Germinal center (tissue), 1 donor: Measurements from ENCODE around the gene GDF9.
A peak's percentile ranks its signal among the peaks of the same experiment; 100 is the strongest.

Experiments used
- DNase-seq: peaks from one replicate; pipeline ENCODE4 v3.0.0; 2012; ENCODE audit warnings: mixed read lengths, low spot score

Gene GDF9

DNA sequence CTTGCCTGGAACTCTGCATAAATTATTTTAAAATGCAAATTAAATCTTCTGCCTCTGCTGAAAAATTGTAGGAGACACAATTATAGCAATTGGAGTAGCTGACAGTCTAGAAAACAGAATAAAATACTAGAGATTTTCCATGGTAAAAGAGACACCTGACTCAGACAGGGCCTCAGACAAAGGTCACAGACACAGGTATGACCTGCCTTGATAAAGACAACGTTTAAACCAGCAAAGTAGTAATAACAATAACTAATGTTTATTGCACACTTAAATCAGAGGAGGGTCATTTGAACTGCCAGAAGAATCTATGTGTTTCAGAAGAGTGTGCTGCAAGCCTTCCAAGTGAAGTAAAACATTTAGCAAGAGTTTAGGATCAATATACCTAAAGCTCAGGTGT, 49.3 kb downstream of the GDF9 start:
- DNase-seq = no peak

DNA sequence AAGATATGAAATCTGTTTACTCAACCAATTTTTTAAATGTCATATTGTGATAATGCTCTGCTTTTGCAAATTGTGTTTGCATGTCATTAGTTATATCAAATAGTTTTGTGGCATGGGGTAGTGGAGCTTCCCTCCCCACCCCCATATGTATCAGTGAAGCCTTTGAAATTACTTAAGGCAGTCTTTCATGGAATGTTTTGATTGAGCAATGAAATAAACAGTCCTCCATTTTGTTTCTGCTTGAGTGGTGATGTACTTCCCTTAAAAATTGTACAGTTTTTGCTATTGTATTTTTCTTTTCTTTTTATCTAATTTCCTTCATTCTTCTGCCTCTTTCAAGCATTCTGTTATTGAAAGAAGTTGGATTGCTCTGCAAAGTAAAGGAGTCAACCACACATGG, 49.7 kb downstream of the GDF9 start:
- DNase-seq = no peak

DNA sequence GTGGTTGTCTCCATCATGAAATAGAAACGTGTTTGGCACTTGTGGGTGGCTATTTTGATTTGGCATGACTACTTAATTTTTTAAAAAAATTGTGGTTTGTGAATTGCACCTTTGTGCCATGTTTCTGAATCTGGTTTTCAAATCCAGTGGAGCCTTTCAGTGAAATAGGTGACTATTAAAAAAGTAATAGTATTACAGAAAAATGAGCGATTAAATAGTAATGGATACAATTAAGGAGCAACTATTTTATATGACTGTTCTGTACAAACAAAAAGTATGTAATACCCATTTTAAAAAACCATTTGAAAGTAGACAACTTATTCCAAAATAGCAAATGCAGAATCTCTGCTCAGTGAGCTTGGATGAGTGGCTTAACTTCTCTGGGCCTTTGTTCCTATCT, 50.2 kb downstream of the GDF9 start:
- no peak for DNase-seq

DNA sequence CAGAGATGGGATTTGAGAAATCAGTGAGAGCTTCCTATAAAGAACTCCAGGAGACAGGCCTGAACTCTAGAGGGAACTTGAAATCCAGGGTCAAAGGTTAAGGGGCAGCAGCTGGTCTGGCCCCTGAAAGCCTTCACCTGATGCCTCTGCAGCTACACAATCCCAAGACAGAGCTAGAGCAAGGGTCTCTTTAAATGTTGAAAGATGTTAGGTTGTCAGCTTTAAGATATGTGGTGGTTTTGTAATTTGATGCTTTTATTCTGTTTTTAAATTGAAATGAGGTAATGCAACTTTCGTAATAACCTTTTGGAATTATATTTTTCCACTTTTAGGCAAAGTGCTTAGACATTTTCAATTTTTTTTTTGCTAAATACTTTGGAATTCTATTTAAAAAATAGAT, 50.8 kb downstream of the GDF9 start:
- DNase-seq = no peak

DNA sequence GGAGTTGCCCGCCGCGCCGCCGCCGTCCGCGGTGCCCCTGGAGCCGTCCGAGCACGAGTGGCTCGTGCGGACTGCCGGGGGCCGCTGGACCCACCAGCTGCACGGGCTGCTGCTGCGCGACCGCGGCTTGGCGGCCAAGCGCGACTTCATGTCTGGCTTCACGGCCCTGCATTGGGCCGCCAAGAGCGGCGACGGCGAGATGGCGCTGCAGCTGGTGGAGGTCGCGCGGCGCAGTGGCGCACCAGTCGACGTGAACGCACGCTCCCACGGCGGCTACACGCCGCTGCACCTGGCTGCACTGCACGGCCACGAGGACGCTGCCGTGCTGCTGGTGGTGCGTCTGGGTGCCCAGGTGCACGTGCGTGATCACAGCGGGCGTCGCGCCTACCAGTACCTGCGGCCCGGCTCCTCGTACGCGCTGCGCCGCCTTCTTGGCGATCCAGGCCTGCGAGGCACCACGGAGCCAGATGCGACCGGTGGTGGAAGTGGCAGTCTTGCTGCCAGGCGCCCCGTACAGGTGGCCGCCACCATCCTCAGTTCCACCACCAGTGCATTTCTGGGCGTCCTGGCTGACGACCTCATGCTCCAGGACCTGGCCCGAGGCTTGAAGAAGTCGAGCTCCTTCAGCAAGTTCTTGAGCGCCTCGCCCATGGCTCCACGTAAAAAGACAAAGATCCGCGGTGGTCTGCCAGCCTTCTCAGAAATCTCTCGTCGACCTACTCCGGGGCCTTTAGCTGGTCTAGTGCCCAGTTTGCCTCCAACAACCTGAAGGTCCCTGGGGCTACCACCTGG, 51.6 kb downstream of the GDF9 start:
- DNase-seq = no peak

DNA sequence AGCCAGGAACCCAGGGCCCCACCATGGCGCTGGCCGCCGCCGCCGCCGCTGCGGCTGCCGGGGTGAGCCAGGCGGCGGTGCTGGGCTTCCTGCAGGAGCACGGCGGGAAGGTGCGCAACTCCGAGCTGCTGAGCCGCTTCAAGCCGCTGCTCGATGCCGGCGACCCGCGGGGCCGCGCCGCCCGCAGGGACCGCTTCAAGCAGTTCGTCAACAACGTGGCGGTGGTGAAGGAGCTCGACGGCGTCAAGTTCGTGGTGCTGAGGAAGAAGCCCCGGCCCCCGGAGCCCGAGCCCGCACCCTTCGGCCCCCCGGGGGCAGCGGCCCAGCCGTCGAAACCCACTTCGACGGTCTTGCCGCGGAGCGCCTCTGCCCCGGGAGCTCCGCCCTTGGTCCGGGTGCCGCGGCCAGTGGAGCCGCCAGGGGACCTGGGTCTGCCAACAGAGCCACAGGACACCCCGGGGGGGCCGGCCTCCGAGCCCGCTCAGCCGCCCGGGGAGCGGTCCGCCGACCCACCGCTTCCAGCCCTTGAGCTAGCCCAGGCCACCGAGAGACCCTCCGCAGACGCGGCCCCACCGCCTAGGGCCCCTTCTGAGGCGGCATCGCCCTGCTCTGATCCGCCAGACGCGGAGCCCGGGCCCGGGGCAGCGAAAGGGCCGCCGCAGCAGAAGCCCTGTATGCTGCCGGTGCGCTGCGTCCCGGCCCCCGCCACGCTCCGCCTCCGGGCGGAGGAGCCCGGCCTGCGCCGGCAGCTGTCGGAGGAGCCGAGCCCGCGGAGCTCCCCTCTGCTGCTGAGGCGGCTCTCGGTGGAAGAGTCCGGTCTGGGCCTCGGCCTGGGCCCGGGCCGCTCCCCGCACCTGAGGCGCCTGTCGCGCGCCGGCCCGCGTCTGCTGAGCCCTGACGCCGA, 52.4 kb downstream of the GDF9 start:
- peak; percentile 51 for DNase-seq

DNA sequence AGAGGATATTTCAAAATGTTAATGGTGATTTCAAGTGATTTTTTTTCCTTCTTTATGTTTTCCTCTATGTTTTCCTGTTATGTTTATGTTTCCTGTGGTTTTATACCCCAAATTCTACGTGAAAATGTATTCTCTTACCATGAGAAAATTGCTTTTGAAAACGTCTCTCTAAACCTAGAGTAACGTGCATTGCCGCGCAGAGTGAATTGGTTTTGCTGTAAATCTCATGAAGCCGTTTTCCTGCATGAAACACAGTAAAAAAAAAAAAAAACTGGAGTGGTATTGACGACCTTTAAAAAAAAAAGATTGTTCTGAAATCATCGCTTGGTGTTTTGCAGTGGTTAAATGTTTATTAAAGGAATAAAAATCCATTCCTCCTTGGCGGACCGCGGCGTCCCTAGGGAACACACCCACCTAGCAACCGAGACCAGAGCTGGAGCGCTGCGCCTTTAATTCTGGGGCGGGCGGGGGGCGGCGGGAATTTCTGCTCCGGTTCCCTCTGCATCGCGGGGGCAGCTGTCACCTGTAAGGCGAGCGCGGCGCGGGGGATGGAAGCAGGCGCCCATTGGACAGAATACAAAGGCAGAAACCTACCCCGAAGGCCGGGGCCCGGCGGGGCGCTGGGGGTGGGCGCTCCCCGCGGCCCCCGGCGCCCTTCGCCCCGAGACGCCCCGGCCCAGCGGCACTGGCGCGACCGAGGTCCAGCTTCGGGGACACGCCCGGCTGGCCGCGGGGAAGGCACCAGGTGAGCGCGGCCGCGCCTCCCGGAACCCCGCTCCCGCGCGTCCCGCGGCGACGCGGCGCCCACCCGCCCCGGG, 53.3 kb downstream of the GDF9 start, which contains the start of gene SOWAHA:
Gene SOWAHA (plus strand): TSS at position 522 of the 818 bp plus-strand sequence. CDS start 320 bp downstream, outside the sequence.
- peak; percentile 33 for DNase-seq

DNA sequence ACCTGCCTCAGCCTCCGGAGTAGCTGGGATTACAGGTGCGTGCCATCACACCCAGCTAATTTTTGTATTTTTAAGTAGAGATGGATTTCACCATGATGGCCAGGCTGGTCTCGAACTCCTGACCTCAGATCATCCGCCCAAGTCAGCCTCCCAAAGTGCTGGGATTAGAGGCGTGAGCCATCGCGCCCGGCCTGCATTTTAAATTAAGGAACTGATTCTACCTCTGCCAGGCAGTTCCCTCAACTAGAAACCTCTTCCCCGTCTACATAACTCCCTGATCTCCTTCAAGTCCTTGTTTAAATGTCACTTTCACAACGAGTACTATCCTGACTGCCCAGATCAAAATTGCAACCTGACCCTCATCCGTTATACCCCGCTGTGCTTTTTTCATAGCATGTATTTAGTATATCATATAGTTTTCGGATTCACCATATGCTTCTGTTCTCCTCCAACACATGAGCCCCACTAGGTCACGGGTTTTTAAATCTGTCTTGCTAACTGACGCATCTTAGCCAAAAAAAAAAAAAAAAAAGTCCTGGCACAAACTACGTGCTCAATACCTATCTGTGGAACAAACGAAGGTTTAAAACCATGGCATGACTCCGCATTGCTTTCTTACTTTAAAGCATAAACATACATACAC, 54.0 kb downstream of the GDF9 start:
- DNase-seq = no peak
